Measurements from ENCODE around the gene LONP1. TPM values are rescaled to one million over a fixed set of nuclear protein-coding genes. Genes with fewer than 3 reads are reported as not detected.
"Not testable (repeated sequence)": the region's sequence is repeated elsewhere in the genome, so short reads cannot be mapped to it uniquely, and the experiment has no call there.

The LONP1 gene
- total RNA-seq, 5 donors from 2014 or later (not counting 1 experiment from before 2014, with no cell fraction given): 70.0 to 83.9 (median 81.8) TPM

- H3K27ac Mint-ChIP-seq; CTCF ChIA-PET; H3K4me1 ChIP-seq (ENCODE audit: control insufficient read depth in 1 of 2, extremely low read depth in 1 of 2, insufficient read depth in 2 of 2, low read length in 2 of 2); H3K27ac ChIP-seq (ENCODE audit: low read length); ATAC-seq (replicated peaks in 1 of 4); DNase-seq; H3K36me3 Mint-ChIP-seq; H3K36me3 ChIP-seq (ENCODE audit: control insufficient read depth in 2 of 2, extremely low read depth in 1 of 2, insufficient read depth in 1 of 2, low read length in 1 of 2); H3K4me3 ChIP-seq (ENCODE audit: control insufficient read depth in 1 of 2, extremely low read depth in 1 of 2, low read length in 1 of 2); H3K27me3 Mint-ChIP-seq; H3K4me1 Mint-ChIP-seq; H3K4me3 Mint-ChIP-seq; H3K9me3 Mint-ChIP-seq; H3K9me3 ChIP-seq; POLR2A ChIA-PET: not testable (repeated sequence)
- peaks cover 0 to 15% of the 10 kb centered on the region in 2 experiments for H3K27me3 ChIP-seq (replicated peaks in 1 of 2; ENCODE audit: control insufficient read depth in 2 of 2, extremely low read depth in 1 of 2, insufficient read depth in 2 of 2, low read length in 1 of 2)
- WGBS (ENCODE audit: insufficient coverage): 86% methylated on average over 1 of the region's 2 CpGs
Measured at GRCh38 chr19:5733172-5733571, 13.2 kb upstream of the LONP1 start.

GRCh38 chr19:5727453-5728050, 7.6 kb upstream of the LONP1 start:
- Histone ChIP-seq H3K4me1 (ENCODE audit: control insufficient read depth in 1 of 2, extremely low read depth in 1 of 2, insufficient read depth in 2 of 2, low read length in 2 of 2) (no peaks in the 10 kb centered on the region), H3K36me3 (ENCODE audit: control insufficient read depth in 2 of 2, extremely low read depth in 1 of 2, insufficient read depth in 1 of 2, low read length in 1 of 2) (no peaks in the 10 kb centered on the region), H3K9me3 (no peaks in the 10 kb centered on the region), H3K27me3 (replicated peaks in 1 of 2; ENCODE audit: control insufficient read depth in 2 of 2, extremely low read depth in 1 of 2, insufficient read depth in 2 of 2, low read length in 1 of 2) (peaks cover 0 to 21% of the 10 kb centered on the region in 2 experiments), H3K4me3 (ENCODE audit: control insufficient read depth in 1 of 2, extremely low read depth in 1 of 2, low read length in 1 of 2) (no peak overlapping the region), H3K27ac (ENCODE audit: low read length) (no peak overlapping the region)
- ATAC-seq (replicated peaks in 1 of 4) (no peak), DNase-seq (no peak)
- WGBS (ENCODE audit: insufficient coverage): no CpG with 5 or more reads among the region's 4 CpGs
- H3K36me3 Mint-ChIP-seq: no peaks in the 10 kb centered on the region
- H3K27ac Mint-ChIP-seq: no peak overlapping the region
- peaks cover 0 to 10% of the 10 kb centered on the region in 2 donors for H3K27me3 Mint-ChIP-seq
- ChIA-PET POLR2A (interaction anchor here in 1 of 2 donors (0.6 kb wide), 1 partner anchor 126 kb away, joined by 3 read pairs; no protein-coding TSS in a partner anchor), CTCF (no interaction called here)
- no peak overlapping the region for H3K4me3 Mint-ChIP-seq
- H3K4me1 Mint-ChIP-seq: no peaks in the 10 kb centered on the region
- no peaks in the 10 kb centered on the region for H3K9me3 Mint-ChIP-seq

GRCh38 chr19:5719274-5719960, 529 bp downstream of the LONP1 start:
- no peak for ATAC-seq (replicated peaks in 1 of 4)
- Mint-ChIP-seq H3K4me1 (peaks cover 24 to 33% (median 29%) of the 10 kb centered on the region in 3 donors), H3K36me3 (peaks cover 3% of the 10 kb centered on the region), H3K27me3 (no peaks in the 10 kb centered on the region), H3K27ac (peak overlapping the region; percentile 85 to 98), H3K9me3 (no peaks in the 10 kb centered on the region), H3K4me3 (peak overlapping the region; percentile 87 to 89 (median 89))
- under 1% methylated on average over 58 of the region's 58 CpGs for WGBS (ENCODE audit: insufficient coverage)
- CTCF ChIA-PET: interaction anchor here in 1 of 2 donors (1.5 to 2.0 kb wide), 2 partner anchors 29 to 33 kb away, joined by 9 to 18 read pairs; partner anchors contain the start of gene RPL36
- H3K27ac ChIP-seq (ENCODE audit: low read length): peak overlapping the region; percentile 86
- no peaks in the 10 kb centered on the region for H3K9me3 ChIP-seq
- peak in 4 of 35 experiments; percentile 9 to 49 (median 16) for DNase-seq
- no peaks in the 10 kb centered on the region for H3K27me3 ChIP-seq (replicated peaks in 1 of 2; ENCODE audit: control insufficient read depth in 2 of 2, extremely low read depth in 1 of 2, insufficient read depth in 2 of 2, low read length in 1 of 2)
- POLR2A ChIA-PET: interaction anchor here in 1 of 2 donors (1.0 to 1.8 kb wide), 2 partner anchors 29 kb away, joined by 3 to 9 read pairs; partner anchors contain the start of gene RPL36
- H3K4me1 ChIP-seq (ENCODE audit: control insufficient read depth in 1 of 2, extremely low read depth in 1 of 2, insufficient read depth in 2 of 2, low read length in 2 of 2): peaks cover 10 to 35% of the 10 kb centered on the region in 2 experiments
- peaks cover 0 to 9% of the 10 kb centered on the region in 2 donors for H3K36me3 ChIP-seq (ENCODE audit: control insufficient read depth in 2 of 2, extremely low read depth in 1 of 2, insufficient read depth in 1 of 2, low read length in 1 of 2)
- H3K4me3 ChIP-seq (ENCODE audit: control insufficient read depth in 1 of 2, extremely low read depth in 1 of 2, low read length in 1 of 2): peak overlapping the region; percentile 84 to 91

- Mint-ChIP-seq H3K9me3 (no peaks in the 10 kb centered on the region), H3K4me1 (peaks cover 24 to 33% (median 29%) of the 10 kb centered on the region in 3 donors), H3K36me3 (peaks cover 6% of the 10 kb centered on the region), H3K27ac (peak overlapping the region; percentile 83 to 85), H3K27me3 (no peaks in the 10 kb centered on the region), H3K4me3 (peak overlapping the region; percentile 87 to 89 (median 89))
- Histone ChIP-seq H3K9me3 (no peaks in the 10 kb centered on the region), H3K4me3 (ENCODE audit: control insufficient read depth in 1 of 2, extremely low read depth in 1 of 2, low read length in 1 of 2) (peak overlapping the region; percentile 84 to 91), H3K36me3 (ENCODE audit: control insufficient read depth in 2 of 2, extremely low read depth in 1 of 2, insufficient read depth in 1 of 2, low read length in 1 of 2) (peaks cover 2 to 14% of the 10 kb centered on the region in 2 donors), H3K27me3 (replicated peaks in 1 of 2; ENCODE audit: control insufficient read depth in 2 of 2, extremely low read depth in 1 of 2, insufficient read depth in 2 of 2, low read length in 1 of 2) (no peaks in the 10 kb centered on the region), H3K4me1 (ENCODE audit: control insufficient read depth in 1 of 2, extremely low read depth in 1 of 2, insufficient read depth in 2 of 2, low read length in 2 of 2) (peaks cover 10 to 35% of the 10 kb centered on the region in 2 experiments), H3K27ac (ENCODE audit: low read length) (peak overlapping the region; percentile 86)
- WGBS (ENCODE audit: insufficient coverage): 13% methylated on average over 7 of the region's 11 CpGs
- CTCF ChIA-PET: no interaction called here
- DNase-seq: no peak
- POLR2A ChIA-PET: interaction anchor here (0.7 to 1.8 kb wide), 2 partner anchors 29 to 656 kb away, joined by 9 to 11 read pairs; partner anchors contain the start of gene RPL36 (in 1 of the 2)
- ATAC-seq (replicated peaks in 1 of 4): no peak
Measured at GRCh38 chr19:5718579-5719273, 1.2 kb downstream of the LONP1 start.

DNA sequence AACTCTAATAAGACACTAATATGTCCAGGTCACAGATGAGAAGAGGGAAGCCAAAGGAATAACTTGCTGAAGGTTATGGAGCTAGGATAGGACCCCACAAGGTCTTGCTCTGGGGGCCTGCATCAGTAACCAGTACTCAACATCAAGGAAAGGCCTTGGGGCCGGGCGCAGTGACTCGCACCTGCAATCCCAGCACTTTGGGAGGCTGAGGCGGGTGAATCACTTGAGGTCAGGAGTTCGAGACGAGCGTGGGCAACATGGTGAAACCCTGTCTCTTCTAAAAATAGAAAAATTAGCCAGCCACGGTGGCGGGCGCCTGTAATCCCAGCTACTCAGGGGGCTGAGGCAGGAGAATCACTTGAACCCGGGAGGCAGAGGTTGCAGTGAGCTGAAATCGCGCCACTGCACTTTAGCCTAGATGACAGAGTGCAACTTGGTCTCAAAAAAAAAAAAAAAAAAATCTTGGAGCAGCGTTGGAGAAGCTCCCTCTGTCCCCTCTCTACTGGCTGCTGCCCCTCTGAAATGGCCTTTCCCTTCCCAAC, 1.8 kb downstream of the LONP1 start:
- Mint-ChIP-seq H3K4me1 (peaks cover 24 to 33% (median 29%) of the 10 kb centered on the region in 3 donors), H3K9me3 (no peaks in the 10 kb centered on the region), H3K4me3 (peak overlapping the region; percentile 87 to 89 (median 89)), H3K36me3 (peaks cover 10% of the 10 kb centered on the region), H3K27me3 (no peaks in the 10 kb centered on the region), H3K27ac (peak overlapping the region; percentile 49 to 83)
- DNase-seq (no peak), ATAC-seq (replicated peaks in 1 of 4) (no peak)
- WGBS (ENCODE audit: insufficient coverage): 47% methylated on average over 8 of the region's 14 CpGs
- Histone ChIP-seq H3K4me3 (ENCODE audit: control insufficient read depth in 1 of 2, extremely low read depth in 1 of 2, low read length in 1 of 2) (no peak overlapping the region), H3K4me1 (ENCODE audit: control insufficient read depth in 1 of 2, extremely low read depth in 1 of 2, insufficient read depth in 2 of 2, low read length in 2 of 2) (peaks cover 10 to 35% of the 10 kb centered on the region in 2 experiments), H3K27me3 (replicated peaks in 1 of 2; ENCODE audit: control insufficient read depth in 2 of 2, extremely low read depth in 1 of 2, insufficient read depth in 2 of 2, low read length in 1 of 2) (no peaks in the 10 kb centered on the region), H3K27ac (ENCODE audit: low read length) (no peak overlapping the region), H3K9me3 (no peaks in the 10 kb centered on the region), H3K36me3 (ENCODE audit: control insufficient read depth in 2 of 2, extremely low read depth in 1 of 2, insufficient read depth in 1 of 2, low read length in 1 of 2) (peaks cover 8 to 20% of the 10 kb centered on the region in 2 donors)
- POLR2A ChIA-PET: interaction anchor here (0.7 to 1.8 kb wide), 2 partner anchors 28 to 656 kb away, joined by 9 to 11 read pairs; partner anchors contain the start of gene RPL36 (in 1 of the 2)
- CTCF ChIA-PET: interaction anchor here in 1 of 2 donors (0.7 kb wide), 1 partner anchor 1077 kb away, joined by 6 read pairs; no protein-coding TSS in a partner anchor

Data from T-cell (primary cell).